ENCODE measurements around the gene SEC61A1. TPM values are rescaled to one million over a fixed set of nuclear protein-coding genes. Genes with fewer than 3 reads are reported as not detected.

SEC61A1 gene
- 118 to 133 TPM (median 124 TPM) in 5 replicates for total RNA-seq (2022; extraction: Qiagen RNA extraction)

GRCh38 chr3:128051837-128052594, at the start of gene SEC61A1:
TSS of gene SEC61A1 (plus strand) at chr3:128052437. CDS start at chr3:128052553, 116 bp downstream.

Other genes starting within 250 kb of the SEC61A1 start
- gene MGLL, start 229.9 kb upstream of the SEC61A1 start, total RNA-seq (2022; extraction: Qiagen RNA extraction), result 65.1 to 82.5 TPM (median 70.1 TPM) in 5 replicates
- gene KBTBD12, start 137.2 kb upstream of the SEC61A1 start, total RNA-seq (2022; extraction: Qiagen RNA extraction), result not detected in 5 replicates
- 92.8 to 106 TPM (median 98.0 TPM) in 5 replicates for gene RUVBL1, start 71.4 kb downstream of the SEC61A1 start, total RNA-seq (2022; extraction: Qiagen RNA extraction)
- gene EEFSEC, start 101.0 kb downstream of the SEC61A1 start, total RNA-seq (2022; extraction: Qiagen RNA extraction), result 9.5 to 10.6 TPM (median 9.9 TPM) in 5 replicates